ENCODE measurements around the gene ADARB2.
"Not testable (repeated sequence)": the region's sequence is repeated elsewhere in the genome, so short reads cannot be mapped to it uniquely, and the experiment has no call there.

ADARB2 gene

GRCh38 chr10:1774796-1775195, 37.5 kb upstream of the ADARB2 start:
- DNase-seq (ENCODE audit: low spot score), result no peak
- POLR2A ChIA-PET (ENCODE audit: low non-redundant PET), result no interaction called here
- CTCF ChIA-PET, result no interaction called here
- no peak overlapping the region for H3K27ac ChIP-seq
- TF ChIP-seq, protein P1, sequence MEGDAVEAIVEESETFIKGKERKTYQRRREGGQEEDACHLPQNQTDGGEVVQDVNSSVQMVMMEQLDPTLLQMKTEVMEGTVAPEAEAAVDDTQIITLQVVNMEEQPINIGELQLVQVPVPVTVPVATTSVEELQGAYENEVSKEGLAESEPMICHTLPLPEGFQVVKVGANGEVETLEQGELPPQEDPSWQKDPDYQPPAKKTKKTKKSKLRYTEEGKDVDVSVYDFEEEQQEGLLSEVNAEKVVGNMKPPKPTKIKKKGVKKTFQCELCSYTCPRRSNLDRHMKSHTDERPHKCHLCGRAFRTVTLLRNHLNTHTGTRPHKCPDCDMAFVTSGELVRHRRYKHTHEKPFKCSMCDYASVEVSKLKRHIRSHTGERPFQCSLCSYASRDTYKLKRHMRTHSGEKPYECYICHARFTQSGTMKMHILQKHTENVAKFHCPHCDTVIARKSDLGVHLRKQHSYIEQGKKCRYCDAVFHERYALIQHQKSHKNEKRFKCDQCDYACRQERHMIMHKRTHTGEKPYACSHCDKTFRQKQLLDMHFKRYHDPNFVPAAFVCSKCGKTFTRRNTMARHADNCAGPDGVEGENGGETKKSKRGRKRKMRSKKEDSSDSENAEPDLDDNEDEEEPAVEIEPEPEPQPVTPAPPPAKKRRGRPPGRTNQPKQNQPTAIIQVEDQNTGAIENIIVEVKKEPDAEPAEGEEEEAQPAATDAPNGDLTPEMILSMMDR (conservative IDR thresholded peaks at IDR 0.05; ENCODE audit: low read depth), result no peak

- DNase-seq (ENCODE audit: low spot score); CTCF ChIA-PET; POLR2A ChIA-PET (ENCODE audit: low non-redundant PET); H3K27ac ChIP-seq: not testable (repeated sequence)
These were observed 35.9 kb upstream of the ADARB2 start for GRCh38 chr10:1773204-1773603.

- ChIA-PET POLR2A (ENCODE audit: low non-redundant PET) (no interaction called here), CTCF (no interaction called here)
These were observed 28.7 kb upstream of the ADARB2 start for GRCh38 chr10:1766049-1766448.

GRCh38 chr10:1762076-1762475, 24.8 kb upstream of the ADARB2 start:
- DNase-seq (ENCODE audit: low spot score), result no peak
- ChIA-PET POLR2A (ENCODE audit: low non-redundant PET) (no interaction called here), CTCF (no interaction called here)

More at GRCh38 chr10:1766049-1766448, 28.7 kb upstream of the ADARB2 start:
- no peak overlapping the region for H3K27ac ChIP-seq
- TF ChIP-seq, protein P1 (conservative IDR thresholded peaks at IDR 0.05; ENCODE audit: low read depth), result no peak
- no peak for DNase-seq (ENCODE audit: low spot score)

DNA sequence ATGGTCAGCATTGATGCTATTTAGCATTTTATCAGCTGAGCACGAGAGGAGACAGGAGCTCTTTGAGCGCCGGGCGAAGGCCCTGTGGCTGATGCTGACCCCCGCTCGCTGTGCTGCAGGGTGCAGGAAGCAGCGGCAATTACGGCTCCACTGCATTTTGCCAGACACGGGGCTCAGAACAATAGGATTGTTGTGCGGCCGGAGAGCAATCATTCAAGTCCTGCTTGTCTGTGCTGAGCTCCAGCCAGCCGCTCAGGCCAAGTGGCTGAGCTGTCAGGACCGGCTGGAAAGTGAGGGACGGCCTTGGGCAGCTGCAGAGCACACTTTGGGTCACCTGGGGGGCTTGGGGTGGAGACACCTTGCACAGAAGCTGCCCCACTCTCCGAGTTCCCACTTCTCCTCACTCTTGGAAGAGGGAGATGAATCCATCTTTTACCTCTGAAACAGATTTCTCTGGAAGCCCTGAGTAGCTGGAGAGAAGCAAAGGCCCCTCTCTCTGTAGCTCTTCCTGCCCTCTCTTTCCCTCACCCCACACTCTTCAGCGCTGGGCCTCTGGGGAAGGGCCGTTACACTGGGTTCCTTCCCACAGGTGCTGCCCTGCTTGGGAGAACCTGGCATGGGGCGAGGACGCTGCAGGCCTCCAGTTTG, 17.3 kb upstream of the ADARB2 start:
- ChIA-PET CTCF (interaction anchor here (0.5 kb wide), 2 partner anchors 23 to 278 kb away, joined by 3 read pairs; no protein-coding TSS in a partner anchor), POLR2A (ENCODE audit: low non-redundant PET) (no interaction called here)
- no peak for DNase-seq (ENCODE audit: low spot score)
- no peak overlapping the region for H3K27ac ChIP-seq
- TF ChIP-seq, protein P1 (conservative IDR thresholded peaks at IDR 0.05; ENCODE audit: low read depth), result no peak

More at GRCh38 chr10:1762076-1762475, 24.8 kb upstream of the ADARB2 start:
- TF ChIP-seq, protein P1 (conservative IDR thresholded peaks at IDR 0.05; ENCODE audit: low read depth), result no peak
- H3K27ac ChIP-seq, result no peak overlapping the region

DNA sequence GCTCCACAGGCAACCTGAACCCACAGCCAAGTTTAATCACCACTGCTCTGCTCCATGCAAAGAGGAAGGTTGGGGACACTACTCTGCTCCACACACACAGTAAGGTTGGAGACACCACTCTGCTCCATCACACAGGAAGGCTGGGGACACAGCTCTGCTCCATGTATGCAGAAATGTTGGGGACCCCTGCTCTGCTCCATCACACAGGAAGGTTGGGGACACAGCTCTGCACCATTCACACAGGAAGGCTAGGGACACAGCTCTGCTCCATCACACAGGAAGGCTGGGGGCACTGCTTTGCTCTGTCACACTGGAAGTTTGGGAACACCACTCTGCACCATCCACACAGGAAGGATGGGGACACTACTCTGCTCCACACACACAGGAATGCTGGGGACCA, 14.8 kb upstream of the ADARB2 start:
- ChIA-PET POLR2A (ENCODE audit: low non-redundant PET) (no interaction called here), CTCF (no interaction called here)

GRCh38 chr10:1747590-1748157, 10.3 kb upstream of the ADARB2 start:
- no peak for DNase-seq (ENCODE audit: low spot score)
- TF ChIP-seq, protein P1 (conservative IDR thresholded peaks at IDR 0.05; ENCODE audit: low read depth), result no peak
- H3K27ac ChIP-seq, result no peak overlapping the region
- POLR2A ChIA-PET (ENCODE audit: low non-redundant PET), result no interaction called here
- CTCF ChIA-PET, result interaction anchor here (0.6 kb wide), 1 partner anchor 156 kb away, joined by 3 read pairs; no protein-coding TSS in a partner anchor

More for the DNA sequence above, 14.8 kb upstream of the ADARB2 start:
- DNase-seq (ENCODE audit: low spot score), result no peak
- TF ChIP-seq, protein P1 (conservative IDR thresholded peaks at IDR 0.05; ENCODE audit: low read depth), result no peak
- no peak overlapping the region for H3K27ac ChIP-seq
